NCI-H146 (cell line): ENCODE results near the gene COL23A1.
"Not testable (repeated sequence)": the region's sequence is repeated elsewhere in the genome, so short reads cannot be mapped to it uniquely, and the experiment has no call there.

ENCODE experiments used
- DNase-seq: peaks from one replicate; lab custom pipeline; 2025; lab: John Stamatoyannopoulos, UW

The COL23A1 gene

DNA sequence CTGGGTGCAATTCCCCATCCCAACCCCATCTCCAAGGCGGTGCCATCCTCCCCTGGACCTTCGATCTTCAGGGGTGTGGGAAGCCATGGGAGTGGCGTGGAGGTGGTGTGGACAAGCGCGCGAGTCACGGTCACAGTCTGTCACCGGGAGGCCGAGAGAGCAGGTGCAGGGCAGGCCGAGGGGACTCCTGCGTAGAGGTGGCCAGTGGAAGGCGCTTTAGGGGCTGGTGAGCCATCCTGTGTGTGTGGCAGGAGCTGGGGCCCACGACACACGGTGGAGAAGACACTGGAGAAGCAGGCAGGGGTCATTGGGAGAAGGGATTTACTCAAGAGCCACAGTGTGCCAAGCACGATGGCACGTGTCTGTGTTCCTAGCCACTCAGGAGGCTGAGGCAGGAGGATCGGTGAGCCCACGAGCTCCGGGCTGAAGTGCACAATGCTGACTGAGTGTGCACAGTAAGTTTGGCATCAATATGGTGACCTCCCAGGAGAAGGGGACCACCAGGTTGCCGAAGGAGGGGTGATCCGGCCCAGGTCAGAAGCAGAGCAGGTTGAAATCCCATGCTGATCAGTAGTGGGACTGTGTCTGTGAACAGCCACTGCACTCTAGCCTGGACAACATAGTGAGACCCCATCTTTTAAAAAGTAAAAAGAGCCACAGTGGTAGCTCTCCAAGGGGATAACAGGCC, 212.5 kb downstream of the COL23A1 start:
- no peak for DNase-seq

- DNase-seq: no peak
These were observed 213.1 kb downstream of the COL23A1 start for GRCh38 chr5:178376921-178377582.

DNA sequence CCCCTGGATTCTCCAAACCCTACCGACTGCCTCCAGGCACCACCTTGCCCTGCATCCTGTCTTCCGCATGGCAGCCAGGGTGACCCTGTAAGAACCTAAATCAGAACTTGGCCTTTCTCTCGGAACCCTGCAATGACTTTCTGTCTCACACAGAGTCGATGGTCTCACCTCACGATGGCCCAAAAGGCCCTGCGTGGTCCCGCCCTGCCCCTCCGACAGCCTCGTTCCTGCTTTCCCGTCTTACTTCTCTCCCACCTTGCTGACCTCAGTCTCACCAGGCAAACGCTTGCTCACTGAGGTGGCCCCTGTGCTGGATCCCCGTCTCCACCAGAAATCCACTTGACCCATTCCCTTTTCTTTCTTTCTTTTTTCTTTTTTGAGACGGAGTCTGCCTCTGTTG, 214.8 kb downstream of the COL23A1 start:
- DNase-seq: no peak

DNA sequence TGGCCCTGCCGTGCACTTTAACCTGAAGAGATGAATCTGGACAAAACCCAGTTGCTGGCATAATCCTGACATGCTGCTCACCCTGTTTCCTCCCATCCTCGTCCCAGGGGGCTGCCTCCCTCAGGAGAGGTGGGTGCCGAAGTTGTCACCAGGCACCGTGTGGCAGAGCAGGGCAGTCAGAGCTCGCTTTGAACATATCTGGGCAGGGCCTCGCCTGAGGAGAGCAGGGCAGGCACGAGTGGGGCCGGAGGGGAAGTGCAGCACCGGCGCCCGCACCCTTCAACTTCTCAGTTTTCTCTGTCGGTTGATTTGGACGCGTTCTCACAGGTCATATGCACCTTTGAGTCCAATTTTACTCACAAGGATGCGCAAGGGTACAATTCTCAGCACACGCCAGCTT, 216.5 kb downstream of the COL23A1 start:
- DNase-seq: no peak

DNA sequence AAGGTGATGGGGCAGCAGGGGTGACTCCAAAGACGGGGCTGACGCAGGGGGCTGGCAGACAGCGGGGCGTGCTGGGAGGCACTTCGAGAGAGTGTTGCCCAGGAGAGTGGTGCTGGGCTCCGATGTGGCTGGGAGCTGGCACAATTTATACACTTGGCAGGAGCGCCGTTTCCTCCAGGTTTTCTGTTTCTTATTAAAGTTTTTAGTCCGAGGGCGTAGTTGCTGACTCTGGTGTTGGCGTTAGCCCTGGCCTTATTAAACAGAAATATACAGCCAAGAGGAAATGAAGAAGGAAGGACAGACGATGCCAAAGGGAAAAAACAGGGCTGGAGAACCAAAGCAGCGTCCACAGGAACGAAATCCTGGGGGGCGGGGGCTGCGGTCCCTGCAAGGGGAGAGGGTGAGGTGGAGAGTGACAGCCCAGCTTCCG, 218.0 kb downstream of the COL23A1 start:
- DNase-seq: no peak

- DNase-seq: no peak
These were observed 218.7 kb downstream of the COL23A1 start for GRCh38 chr5:178371362-178372111.

- no peak for DNase-seq
These were observed 220.1 kb downstream of the COL23A1 start for GRCh38 chr5:178370102-178370501.

DNA sequence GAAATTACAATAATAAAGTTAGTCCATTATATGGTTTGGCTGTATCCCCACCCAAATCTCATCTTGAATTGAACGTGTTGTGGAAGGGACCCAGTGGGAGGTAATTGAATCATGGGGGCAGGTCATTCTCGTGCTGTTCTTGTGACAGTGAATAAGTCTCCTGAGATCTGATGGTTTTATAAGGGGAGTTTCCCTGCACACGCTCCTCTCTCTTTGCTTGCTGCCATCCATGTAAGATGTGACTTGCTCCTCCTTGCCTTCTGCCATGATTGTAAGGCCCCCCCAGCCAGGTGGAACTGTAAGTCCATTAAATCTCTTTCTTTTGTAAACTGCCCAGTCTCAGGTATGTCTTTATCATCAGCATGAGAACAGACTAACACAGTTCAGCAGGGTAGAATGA, 220.7 kb downstream of the COL23A1 start:
- not testable (repeated sequence) for DNase-seq

- DNase-seq: no peak
These were observed 221.4 kb downstream of the COL23A1 start for GRCh38 chr5:178368716-178369300.

DNA sequence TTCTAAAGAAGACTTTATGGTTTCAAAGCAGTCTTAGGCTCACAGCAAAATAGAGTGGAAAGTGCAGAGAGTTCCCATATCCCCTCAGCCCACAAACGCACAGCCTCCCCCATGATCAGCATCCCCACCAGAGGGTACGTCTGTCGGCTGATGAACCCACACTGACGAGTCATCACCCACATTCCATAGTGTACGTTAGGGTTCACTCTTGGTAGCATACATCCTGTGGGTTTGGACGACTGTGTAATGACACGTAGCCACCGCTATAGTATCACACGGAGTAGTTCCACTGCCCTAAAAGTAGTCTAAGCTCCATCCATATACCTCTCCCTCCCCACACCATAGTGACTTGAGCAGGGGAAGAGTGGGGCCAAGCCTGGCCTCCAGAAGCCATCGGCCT, 221.9 kb downstream of the COL23A1 start:
- no peak for DNase-seq

- DNase-seq: no peak
These were observed 222.5 kb downstream of the COL23A1 start for GRCh38 chr5:178367736-178368120.

DNA sequence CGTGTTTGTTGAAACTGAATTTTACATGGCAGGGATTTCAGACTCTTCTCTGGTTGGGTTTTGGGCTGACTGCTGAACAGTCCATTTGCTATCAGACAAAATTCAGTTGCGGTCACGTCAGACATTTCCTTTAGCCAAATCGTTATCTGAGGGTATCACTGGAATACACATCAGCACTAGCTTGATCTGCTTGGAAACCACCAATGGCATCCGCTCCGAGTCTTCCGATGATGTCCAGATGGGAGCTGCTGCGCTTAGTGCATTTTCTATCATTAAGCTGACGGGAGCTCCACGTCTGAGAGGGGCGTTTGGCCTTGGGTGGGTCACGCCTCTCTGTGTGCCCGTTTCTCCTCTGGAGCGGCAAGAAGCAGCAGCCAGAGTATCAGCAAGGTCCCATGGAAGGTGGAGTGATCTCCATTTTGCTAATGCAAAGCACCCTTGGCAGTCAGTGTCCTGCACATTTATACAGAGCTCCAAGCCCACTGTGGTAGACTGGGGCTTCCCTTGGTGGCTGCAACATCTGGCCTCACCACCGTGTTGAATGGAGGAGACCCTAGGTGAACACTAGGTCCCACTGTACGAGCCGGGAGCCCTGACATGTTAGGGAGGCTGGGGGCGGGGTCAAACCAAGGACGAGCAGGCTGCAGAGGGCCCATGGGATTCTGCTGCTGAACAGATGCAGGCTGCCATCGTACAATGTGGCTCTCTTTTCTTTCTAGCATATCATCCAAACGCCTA, 223.0 kb downstream of the COL23A1 start:
- no peak for DNase-seq

- DNase-seq: no peak
These were observed 224.4 kb downstream of the COL23A1 start for GRCh38 chr5:178365501-178366440.

DNA sequence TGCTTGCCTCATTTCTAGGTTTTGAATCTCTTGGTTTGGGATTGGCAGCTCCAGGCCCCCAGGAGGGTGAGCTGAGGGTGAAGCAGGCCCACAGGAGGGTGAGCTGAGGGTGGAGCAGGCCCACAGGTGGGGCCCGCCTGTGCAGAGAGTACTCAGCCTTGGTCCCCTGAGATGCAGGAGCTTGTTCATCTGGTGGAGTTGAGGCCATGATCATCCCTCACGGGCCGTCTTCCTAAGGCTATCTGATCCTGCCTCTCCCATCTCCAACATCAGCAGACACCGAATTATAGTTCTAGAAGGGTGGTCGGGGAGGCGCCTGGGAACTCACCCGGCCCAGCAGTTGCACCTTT, 225.9 kb downstream of the COL23A1 start:
- no peak for DNase-seq

DNA sequence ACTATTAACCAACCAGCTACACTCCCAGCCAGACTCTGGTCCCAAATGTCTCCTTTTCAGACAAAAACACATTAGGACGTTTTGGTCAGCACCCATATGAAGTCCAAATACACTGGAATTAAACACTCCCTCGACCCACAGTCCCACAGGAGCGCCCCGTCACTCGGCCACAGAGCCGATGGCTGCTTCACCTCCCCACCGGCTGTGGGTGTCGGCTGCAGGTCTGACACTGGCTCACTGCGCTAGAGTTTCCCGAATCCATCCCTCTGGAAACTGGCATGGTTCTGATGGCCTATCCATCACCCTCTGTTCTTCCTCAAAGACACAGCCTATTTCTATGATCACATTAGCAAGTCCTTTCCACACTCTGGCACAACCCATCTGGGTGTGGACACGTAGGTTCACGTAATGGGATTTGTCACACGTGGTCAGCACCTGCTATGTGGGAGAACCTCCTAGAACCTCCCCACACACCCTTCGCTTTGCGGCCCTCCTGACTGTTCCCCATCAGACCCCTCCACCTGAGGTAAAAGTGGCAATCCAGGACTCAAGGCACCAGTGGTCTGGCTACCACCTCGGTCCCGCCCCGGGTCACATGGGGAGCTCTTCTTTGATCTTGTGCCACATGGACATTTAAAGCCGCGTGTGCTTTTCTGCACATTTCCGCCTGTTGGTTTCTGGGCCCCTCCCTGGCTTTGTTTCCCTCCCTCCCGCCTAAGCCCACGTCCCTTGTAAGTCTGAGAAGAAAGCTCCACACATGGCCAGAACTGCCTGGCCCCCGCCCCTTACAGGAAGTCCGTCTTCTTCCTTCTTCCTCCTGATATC, 226.5 kb downstream of the COL23A1 start:
- no peak for DNase-seq

- no peak for DNase-seq
These were observed 228.3 kb downstream of the COL23A1 start for GRCh38 chr5:178361657-178362445.

DNA sequence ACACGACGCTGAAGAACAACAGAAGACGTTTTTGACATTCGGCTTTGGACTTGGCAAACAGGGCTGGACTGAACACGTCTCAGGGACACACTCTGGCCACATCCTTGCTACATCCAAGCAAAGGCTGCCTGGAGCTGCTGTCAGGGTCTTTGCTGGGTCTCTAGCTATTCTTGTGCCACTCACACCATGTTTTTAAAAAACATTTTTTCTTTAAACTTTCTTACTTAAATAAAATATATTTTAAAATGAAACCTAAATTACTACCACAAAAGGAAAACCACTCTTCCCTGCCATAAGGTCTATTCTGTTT, 229.3 kb downstream of the COL23A1 start:
- DNase-seq: no peak

GRCh38 chr5:178360222-178360925, 229.8 kb downstream of the COL23A1 start:
- DNase-seq: no peak

- DNase-seq: no peak
These were observed 230.5 kb downstream of the COL23A1 start for GRCh38 chr5:178359738-178360137.
